GM12892 (cell line): Measurements from ENCODE around the gene COL4A4.

Source experiments
- POLR2A ChIP-seq: IDR thresholded peaks from 2 replicates; pipeline ENCODE4 v1.6.1; 2011; ENCODE audit warnings: low read depth, low read length, control low read depth
- POLR2AphosphoS5 ChIP-seq: IDR thresholded peaks from 2 replicates; pipeline ENCODE4 v1.6.1; 2011; ENCODE audit warnings: low read depth, low read length, control low read depth

GRCh38 chr2:227013881-227014280 lies 150.1 kb downstream of the COL4A4 start:
- TF ChIP-seq POLR2A (no peak), POLR2AphosphoS5 (no peak)
